Measurements from ENCODE around the gene POT1. TPM values are rescaled to one million over a fixed set of nuclear protein-coding genes. Genes with fewer than 3 reads are reported as not detected.
"Not testable (repeated sequence)": the region's sequence is repeated elsewhere in the genome, so short reads cannot be mapped to it uniquely, and the experiment has no call there.

The POT1 gene
- 26.4 and 35.2 TPM in 2 replicates for total RNA-seq

- DNase-seq, result peak; percentile 100
Measured at GRCh38 chr7:124929467-124930172, at the start of gene POT1. TSS of gene POT1 (minus strand) at chr7:124929825. CDS start at chr7:124897173, 32,652 bp downstream.

DNA sequence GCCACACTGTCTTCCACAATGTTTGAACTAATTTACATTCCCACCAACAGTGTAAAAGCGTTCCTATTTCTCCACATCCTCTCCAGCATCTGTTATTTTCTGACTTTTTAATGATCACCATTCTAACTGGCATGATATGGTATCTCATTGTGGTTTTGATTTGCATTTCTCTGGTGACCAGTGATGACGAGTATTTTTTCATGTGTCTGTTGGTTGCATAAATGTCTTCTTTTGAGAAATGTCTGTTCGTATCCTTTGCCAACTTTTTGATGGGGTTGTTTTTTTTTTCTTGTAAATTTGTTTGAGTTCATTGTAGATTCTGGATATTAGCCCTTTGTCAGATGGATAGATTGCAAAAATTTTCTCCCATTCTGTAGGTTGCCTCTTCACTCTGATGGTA lies 45.5 kb upstream of the POT1 start:
- not testable (repeated sequence) for DNase-seq

- no peak for DNase-seq
Measured at GRCh38 chr7:124965553-124965952, 35.9 kb upstream of the POT1 start.

DNA sequence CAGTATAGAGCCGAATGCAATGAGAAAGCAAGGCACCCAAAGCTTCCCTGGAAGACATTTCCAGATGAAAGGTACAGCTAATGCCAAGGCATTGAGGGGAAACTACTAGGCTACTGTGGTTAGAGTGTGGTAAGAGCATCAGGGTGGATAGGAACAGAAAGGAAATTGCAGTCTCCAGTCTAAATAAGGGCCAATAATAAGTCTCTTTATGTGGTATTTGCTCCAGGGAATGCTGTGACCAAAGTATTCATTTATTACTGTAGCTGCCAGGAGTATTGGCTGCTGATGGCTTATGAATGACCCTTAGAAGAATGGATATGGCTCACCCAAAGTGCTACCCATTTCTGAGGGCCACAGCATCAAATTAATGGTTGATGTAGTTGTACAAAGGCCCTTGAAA lies 30.1 kb upstream of the POT1 start:
- DNase-seq, result no peak

DNA sequence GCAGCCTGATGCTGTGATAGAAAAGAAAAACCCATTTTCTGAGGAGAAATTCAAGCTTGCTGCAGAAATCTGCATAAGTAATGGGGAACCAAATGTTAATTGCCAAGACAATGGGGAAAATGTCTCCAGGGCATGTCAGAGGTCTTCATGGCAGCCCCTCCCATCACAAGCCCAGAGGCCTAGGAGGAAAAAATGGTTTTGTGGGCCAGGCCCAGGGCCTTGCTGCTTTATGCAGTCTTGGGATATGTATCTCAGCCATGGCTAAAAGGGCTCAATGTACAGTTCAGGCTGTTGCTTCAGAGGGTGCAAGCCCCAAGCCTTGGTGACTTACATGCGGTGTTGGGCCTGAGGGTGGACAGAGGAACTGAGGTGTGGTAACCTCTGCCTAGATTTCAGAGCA lies 28.3 kb upstream of the POT1 start:
- not testable (repeated sequence) for DNase-seq

GRCh38 chr7:124956160-124956559 lies 26.5 kb upstream of the POT1 start:
- no peak for DNase-seq

- no peak for DNase-seq
Measured at GRCh38 chr7:124954790-124955189, 25.2 kb upstream of the POT1 start.

DNA sequence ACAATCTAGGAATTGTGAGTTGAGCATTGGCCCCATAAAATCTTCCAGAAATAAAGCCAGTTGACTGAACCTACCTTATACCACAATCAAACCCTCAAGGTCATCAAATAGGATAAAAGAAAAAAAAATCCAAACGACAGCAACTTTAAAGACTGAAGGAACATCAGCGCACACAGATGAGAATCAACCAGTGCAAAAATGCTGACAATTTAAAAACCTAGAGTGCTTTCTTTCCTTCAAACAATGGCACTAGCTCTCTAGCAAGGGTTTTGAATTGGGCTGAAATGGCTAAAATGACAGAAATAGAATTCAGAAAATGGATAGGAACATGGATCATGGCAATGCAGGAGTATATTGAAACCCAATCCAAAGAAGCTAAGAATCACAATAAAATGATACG lies 16.1 kb upstream of the POT1 start:
- DNase-seq, result no peak

- DNase-seq, result no peak
Measured at GRCh38 chr7:124943472-124943871, 13.8 kb upstream of the POT1 start.

GRCh38 chr7:124942399-124942798 lies 12.8 kb upstream of the POT1 start:
- no peak for DNase-seq

GRCh38 chr7:124940306-124940705 lies 10.7 kb upstream of the POT1 start:
- DNase-seq, result no peak

- no peak for DNase-seq
Measured at GRCh38 chr7:124938128-124938527, 8.5 kb upstream of the POT1 start.

DNA sequence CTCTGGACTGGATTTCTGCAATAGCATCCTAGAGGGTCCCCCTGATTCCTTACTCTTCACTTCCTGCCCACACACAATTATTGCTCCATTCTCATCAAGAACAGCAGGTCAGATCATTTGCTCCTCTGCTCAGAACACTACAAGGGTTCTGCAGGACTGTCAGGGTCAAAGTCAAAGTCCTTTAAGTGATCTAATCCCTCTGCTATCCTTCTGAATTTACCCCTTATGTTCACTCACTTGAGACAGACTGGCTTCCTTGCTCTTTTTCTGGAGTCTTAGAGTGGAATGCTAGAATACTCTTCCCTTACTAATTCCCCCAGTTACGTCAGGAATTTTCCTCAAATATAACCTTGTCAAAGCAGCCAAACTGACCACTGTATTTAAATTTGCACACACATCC lies 7.5 kb upstream of the POT1 start:
- DNase-seq, result no peak

DNA sequence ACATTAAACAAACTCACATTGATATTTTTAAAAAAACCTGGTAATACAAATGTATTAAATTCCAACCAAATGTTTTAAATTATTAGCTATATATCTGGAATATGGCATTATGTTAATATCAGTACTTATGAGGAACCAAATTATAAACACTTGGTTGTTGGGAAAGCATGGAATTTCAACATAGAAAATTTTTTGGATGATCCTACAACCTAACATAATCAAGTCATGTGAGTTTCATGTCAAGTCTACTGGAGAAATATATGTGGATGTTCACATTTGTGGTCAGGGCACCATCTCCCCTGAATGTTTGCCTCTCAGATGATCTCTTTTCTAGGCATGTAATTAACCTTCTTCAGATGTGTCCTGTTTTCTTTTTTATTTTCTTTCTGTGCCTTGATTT lies 5.2 kb upstream of the POT1 start:
- DNase-seq, result no peak

GRCh38 chr7:124930655-124931597 lies 1.3 kb upstream of the POT1 start:
- DNase-seq, result peak; percentile 7

DNA sequence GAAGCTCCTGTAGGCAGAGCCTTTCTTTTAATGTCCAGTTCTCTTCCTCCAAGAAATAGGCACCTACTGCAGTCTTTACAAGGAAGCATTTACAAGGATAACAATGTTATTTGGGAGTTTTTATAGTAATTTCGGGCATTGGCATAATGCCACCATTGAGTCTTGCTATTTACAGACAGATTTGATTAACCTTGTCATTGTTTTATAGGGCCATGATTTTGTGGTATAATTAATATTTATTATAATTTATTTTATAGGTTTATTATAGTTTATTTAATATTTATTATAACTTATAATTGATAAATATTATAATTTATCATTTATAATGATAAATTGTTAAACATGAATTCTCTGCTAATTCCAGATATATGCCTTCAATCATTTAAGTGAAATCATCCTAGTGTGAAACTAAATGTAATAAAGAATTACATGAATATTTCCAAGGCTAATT lies 573 bp upstream of the POT1 start:
- no peak for DNase-seq

DNA sequence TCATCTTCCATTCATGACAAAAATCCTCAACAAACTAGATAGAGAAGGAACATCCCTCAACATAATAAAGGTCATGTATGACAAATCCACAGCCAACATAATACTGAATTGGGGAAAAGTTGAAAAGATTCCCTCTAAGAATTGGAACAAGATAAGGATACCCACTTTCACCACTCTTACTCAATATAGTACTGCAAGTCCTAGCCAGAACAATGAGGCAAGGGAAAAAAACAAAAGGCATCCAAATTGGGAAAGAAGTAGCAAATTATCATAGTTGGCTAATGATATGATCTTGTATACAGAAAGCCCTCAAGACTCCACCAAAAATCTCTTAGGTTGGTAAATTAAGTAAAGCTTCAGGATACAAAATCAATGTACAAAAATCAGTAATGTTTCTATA lies 4.7 kb downstream of the POT1 start:
- DNase-seq, result no peak

DNA sequence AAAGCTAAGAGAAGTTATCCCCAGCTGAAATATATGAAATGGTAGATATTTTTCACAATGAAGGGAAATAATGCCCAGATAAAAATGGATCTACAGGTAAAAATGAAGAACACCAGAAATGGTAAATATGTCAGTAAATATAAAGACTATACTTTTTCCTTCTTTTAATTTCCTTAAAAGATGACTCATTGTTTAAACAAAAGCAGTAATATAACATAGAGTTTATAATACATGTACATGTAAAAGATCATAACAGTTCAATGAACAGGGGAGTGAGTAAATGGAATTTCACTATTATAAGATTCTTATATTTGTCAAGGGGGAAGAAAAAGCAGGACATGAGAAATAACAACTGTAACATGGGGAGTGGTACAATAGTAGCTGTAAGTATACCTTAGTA lies 7.4 kb downstream of the POT1 start:
- DNase-seq, result no peak

- DNase-seq, result no peak
Measured at GRCh38 chr7:124919841-124920240, 9.8 kb downstream of the POT1 start.

GRCh38 chr7:124918662-124919061 lies 11.0 kb downstream of the POT1 start:
- DNase-seq, result no peak

DNA sequence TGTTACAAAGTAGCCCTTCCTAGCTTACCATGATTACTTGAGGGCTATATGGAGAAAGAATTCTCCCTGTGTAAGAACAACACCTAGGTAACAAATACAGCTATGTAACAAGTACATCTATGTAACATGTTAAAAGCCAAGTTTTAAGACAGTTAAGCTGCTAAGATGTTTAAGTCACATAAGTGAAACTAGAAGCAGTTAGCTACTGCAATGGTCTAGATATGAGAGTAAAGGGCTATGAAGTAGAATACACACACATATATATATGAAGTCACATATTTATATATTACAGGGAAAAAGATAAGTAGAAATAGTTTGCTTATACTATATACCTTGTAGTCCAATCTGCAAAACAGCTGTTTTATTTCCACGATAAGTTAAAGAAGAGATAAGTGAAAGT lies 14.4 kb downstream of the POT1 start:
- no peak for DNase-seq

DNA sequence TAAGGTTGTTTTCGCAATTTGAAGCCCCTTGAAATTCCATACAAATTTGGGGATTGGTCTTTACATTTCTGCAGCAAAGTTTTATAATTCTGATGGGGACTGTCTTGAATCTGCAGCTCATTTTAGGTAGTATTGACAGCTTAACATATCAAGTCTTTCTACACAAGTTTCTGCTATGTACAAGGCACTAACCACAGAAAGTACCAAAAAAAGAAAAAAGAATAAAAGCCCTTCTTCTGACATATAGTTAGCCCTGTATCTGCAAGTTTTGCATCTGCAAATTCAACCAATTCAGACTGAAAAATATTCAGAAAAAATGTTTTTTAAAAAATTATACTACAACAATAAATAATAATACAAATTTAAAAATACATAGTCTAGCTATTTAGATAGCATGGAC lies 15.3 kb downstream of the POT1 start:
- no peak for DNase-seq

DNA sequence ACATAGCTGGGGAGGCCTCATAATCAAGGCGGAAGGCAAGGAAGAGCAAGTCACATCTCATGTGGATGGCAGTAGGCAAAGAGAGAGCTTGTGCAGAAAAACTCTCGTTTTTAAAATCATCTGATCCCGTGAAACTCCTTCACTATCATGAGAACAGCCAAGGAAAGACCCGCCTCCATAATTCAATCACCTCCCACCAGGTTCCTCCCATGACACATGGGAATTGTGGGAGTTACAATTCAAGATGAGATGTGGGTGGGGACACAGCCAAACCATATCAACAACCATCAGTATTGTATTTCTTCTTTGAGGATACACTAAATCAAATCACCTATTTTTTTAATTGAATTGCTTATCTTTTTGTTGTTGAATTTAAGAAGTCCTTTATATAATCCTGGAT lies 16.7 kb downstream of the POT1 start:
- no peak for DNase-seq

GRCh38 chr7:124909808-124910207 lies 19.8 kb downstream of the POT1 start:
- DNase-seq, result no peak

Measured in dermis blood vessel endothelial cell (primary cell).